GM19463 (cell line): ENCODE data around the gene CLEC20A.
"Not testable (repeated sequence)": the region's sequence is repeated elsewhere in the genome, so short reads cannot be mapped to it uniquely, and the experiment has no call there.

Experiments
- ATAC-seq: cut with Tn5 transposase; IDR thresholded peaks from one replicate; pipeline ENCODE4 v1.9.1; 2021; ENCODE audit warnings: mild to moderate bottlenecking, moderate library complexity; ENCODE audit not compliant: unreplicated experiment

Gene CLEC20A

GRCh38 chr1:178529364-178530036, 32.7 kb upstream of the CLEC20A start:
- no peak for ATAC-seq

GRCh38 chr1:178528953-178529335, 32.2 kb upstream of the CLEC20A start:
- ATAC-seq = no peak

GRCh38 chr1:178528228-178528952, 31.6 kb upstream of the CLEC20A start:
- ATAC-seq = no peak

GRCh38 chr1:178527117-178527516, 30.4 kb upstream of the CLEC20A start:
- ATAC-seq = no peak

- no peak for ATAC-seq
These were observed 24.5 kb upstream of the CLEC20A start for GRCh38 chr1:178521241-178521640.

GRCh38 chr1:178520803-178521202, 24.0 kb upstream of the CLEC20A start:
- no peak for ATAC-seq

- ATAC-seq = no peak
These were observed 22.1 kb upstream of the CLEC20A start for GRCh38 chr1:178518894-178519293.

- ATAC-seq = no peak
These were observed 19.3 kb upstream of the CLEC20A start for GRCh38 chr1:178516110-178516509.

- no peak for ATAC-seq
These were observed 16.7 kb upstream of the CLEC20A start for GRCh38 chr1:178513278-178513983.

GRCh38 chr1:178512566-178513277, 16.0 kb upstream of the CLEC20A start, which contains the start of gene TEX35:
TEX35 (plus strand) TSS chr1:178513109; CDS start chr1:178513189, 80 bp downstream.
- no peak for ATAC-seq

- no peak for ATAC-seq
These were observed 13.4 kb upstream of the CLEC20A start for GRCh38 chr1:178510155-178510554.

GRCh38 chr1:178509414-178510007, 12.7 kb upstream of the CLEC20A start:
- ATAC-seq = no peak

- ATAC-seq = no peak
These were observed 9.9 kb upstream of the CLEC20A start for GRCh38 chr1:178506669-178507068.

GRCh38 chr1:178506177-178506576, 9.4 kb upstream of the CLEC20A start:
- no peak for ATAC-seq

GRCh38 chr1:178504286-178504685, 7.5 kb upstream of the CLEC20A start:
- ATAC-seq = no peak

- no peak for ATAC-seq
These were observed 7.1 kb upstream of the CLEC20A start for GRCh38 chr1:178503849-178504248.

- ATAC-seq = not testable (repeated sequence)
These were observed 6.6 kb upstream of the CLEC20A start for GRCh38 chr1:178503316-178503715.

- ATAC-seq = no peak
These were observed 6.1 kb upstream of the CLEC20A start for GRCh38 chr1:178502856-178503255.

- ATAC-seq = no peak
These were observed 5.6 kb upstream of the CLEC20A start for GRCh38 chr1:178502330-178502714.

- ATAC-seq = peak; percentile 84
These were observed 5.1 kb upstream of the CLEC20A start for GRCh38 chr1:178501705-178502329.
